Measurements from ENCODE around the gene NTN1.

DNA sequence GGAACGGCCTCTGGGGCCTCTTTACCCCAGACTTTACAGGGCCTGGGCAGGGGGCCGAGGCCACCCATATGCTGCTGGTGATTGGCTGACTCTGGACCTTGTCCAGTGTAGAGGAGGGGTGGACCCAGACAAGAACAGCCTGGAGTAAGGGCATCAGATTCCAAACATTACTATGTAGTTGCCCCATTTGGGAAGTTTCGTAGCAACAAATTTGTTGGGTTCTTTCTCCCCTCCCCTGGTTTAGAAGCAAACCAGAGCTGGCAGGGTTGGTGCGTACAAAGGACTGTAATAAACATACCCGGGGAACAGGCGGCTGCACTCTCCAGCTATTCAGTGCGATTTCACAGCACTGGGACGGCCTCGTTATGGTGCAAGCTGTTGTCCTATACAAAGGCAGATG is 145.5 kb downstream of the NTN1 start:
- TF ChIP-seq, protein P1, sequence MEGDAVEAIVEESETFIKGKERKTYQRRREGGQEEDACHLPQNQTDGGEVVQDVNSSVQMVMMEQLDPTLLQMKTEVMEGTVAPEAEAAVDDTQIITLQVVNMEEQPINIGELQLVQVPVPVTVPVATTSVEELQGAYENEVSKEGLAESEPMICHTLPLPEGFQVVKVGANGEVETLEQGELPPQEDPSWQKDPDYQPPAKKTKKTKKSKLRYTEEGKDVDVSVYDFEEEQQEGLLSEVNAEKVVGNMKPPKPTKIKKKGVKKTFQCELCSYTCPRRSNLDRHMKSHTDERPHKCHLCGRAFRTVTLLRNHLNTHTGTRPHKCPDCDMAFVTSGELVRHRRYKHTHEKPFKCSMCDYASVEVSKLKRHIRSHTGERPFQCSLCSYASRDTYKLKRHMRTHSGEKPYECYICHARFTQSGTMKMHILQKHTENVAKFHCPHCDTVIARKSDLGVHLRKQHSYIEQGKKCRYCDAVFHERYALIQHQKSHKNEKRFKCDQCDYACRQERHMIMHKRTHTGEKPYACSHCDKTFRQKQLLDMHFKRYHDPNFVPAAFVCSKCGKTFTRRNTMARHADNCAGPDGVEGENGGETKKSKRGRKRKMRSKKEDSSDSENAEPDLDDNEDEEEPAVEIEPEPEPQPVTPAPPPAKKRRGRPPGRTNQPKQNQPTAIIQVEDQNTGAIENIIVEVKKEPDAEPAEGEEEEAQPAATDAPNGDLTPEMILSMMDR (IDR thresholded peaks at IDR 0.05; ENCODE audit: low read depth, low read length), result no peak
- no peak for TF ChIP-seq EZH2phosphoT487 (IDR thresholded peaks at IDR 0.05; ENCODE audit: low read depth)

Data from OCI-LY3 (cell line).